HEK293T (cell line): ENCODE results near the gene MAPK9.

Experiments used
- CTCF ChIA-PET: fragments of 350-600 bp; formaldehyde crosslinking; extraction: SDS; loops from one replicate; lab custom pipeline; 2021; ENCODE audit warnings: antibody characterized with exemption, inconsistent platforms; lab: Yijun Ruan, JAX
- POLR2A ChIA-PET: fragments of 350-600 bp; formaldehyde crosslinking; extraction: SDS; loops from one replicate; lab custom pipeline; 2020; ENCODE audit warnings: antibody characterized with exemption, inconsistent platforms; lab: Yijun Ruan, JAX
- DNase-seq: peaks from one replicate; pipeline ENCODE4 v3.0.0; 2012; ENCODE audit warnings: mixed read lengths; ENCODE audit errors: extremely low spot score
- ARNT ChIP-seq: fragments of 450-650 bp; IDR thresholded peaks from 2 replicates; pipeline ENCODE4 v1.6.1; 2017; ENCODE audit warnings: mild to moderate bottlenecking
- BHLHE40 ChIP-seq: fragments of 450-650 bp; IDR thresholded peaks from 2 replicates; pipeline ENCODE4 v1.6.1; 2016; ENCODE audit warnings: mild to moderate bottlenecking, moderate library complexity, borderline replicate concordance
- CTBP1 ChIP-seq: fragments of 450-650 bp; IDR thresholded peaks from 2 replicates; pipeline ENCODE4 v1.6.1; 2016; ENCODE audit warnings: borderline replicate concordance
- ELF4 ChIP-seq: fragments of 450-650 bp; IDR thresholded peaks from 2 replicates; pipeline ENCODE4 v1.6.1; 2017; ENCODE audit warnings: antibody characterized with exemption
- FOXA1 ChIP-seq: fragments of 450-650 bp; IDR thresholded peaks from 2 replicates; pipeline ENCODE4 v1.6.1; 2016; ENCODE audit warnings: mild to moderate bottlenecking
- FOXK2 ChIP-seq: fragments of 450-650 bp; IDR thresholded peaks from 2 replicates; pipeline ENCODE4 v1.6.1; 2016; ENCODE audit warnings: mild to moderate bottlenecking
- FOXM1 ChIP-seq: fragments of 450-650 bp; IDR thresholded peaks from 2 replicates; pipeline ENCODE4 v1.6.1; 2017; ENCODE audit warnings: mild to moderate bottlenecking, borderline replicate concordance
- HDGF ChIP-seq: fragments of 450-650 bp; IDR thresholded peaks from 2 replicates; pipeline ENCODE4 v1.6.1; 2017; ENCODE audit warnings: antibody characterized with exemption, borderline replicate concordance
- L3MBTL2 ChIP-seq: fragments of 450-650 bp; conservative IDR thresholded peaks from 2 replicates; pipeline ENCODE4 v1.6.1; 2016; ENCODE audit warnings: mild to moderate bottlenecking
- LEF1 ChIP-seq: fragments of 450-650 bp; IDR thresholded peaks from 2 replicates; pipeline ENCODE4 v1.6.1; 2017; ENCODE audit warnings: mild to moderate bottlenecking, borderline replicate concordance
- NFRKB ChIP-seq: fragments of 450-650 bp; IDR thresholded peaks from 2 replicates; pipeline ENCODE4 v1.6.1; 2016; ENCODE audit warnings: mild to moderate bottlenecking, moderate library complexity
- PKNOX1 ChIP-seq: fragments of 450-650 bp; IDR thresholded peaks from 2 replicates; pipeline ENCODE4 v1.6.1; 2016
- SP1 ChIP-seq: fragments of 450-650 bp; IDR thresholded peaks from 2 replicates; pipeline ENCODE4 v1.6.1; 2017
- SUZ12 ChIP-seq: fragments of 450-650 bp; IDR thresholded peaks from 2 replicates; pipeline ENCODE4 v1.6.1; 2016; ENCODE audit warnings: mild to moderate bottlenecking
- TARDBP ChIP-seq: fragments of 450-650 bp; IDR thresholded peaks from 2 replicates; pipeline ENCODE4 v1.6.1; 2016
- ZNF384 ChIP-seq: fragments of 450-650 bp; IDR thresholded peaks from 2 replicates; pipeline ENCODE4 v1.6.1; 2016

MAPK9 gene

GRCh38 chr5:180207593-180207992, 84.3 kb downstream of the MAPK9 start:
- no peak for DNase-seq
- ChIA-PET CTCF (no interaction called here), POLR2A (no interaction called here)
- no peak for TF ChIP-seq FOXK2
- TF ChIP-seq ARNT = no peak
- no peak for TF ChIP-seq CTBP1
- TF ChIP-seq LEF1 = no peak
- no peak for TF ChIP-seq TARDBP
- no peak for TF ChIP-seq FOXM1
- TF ChIP-seq SP1 = no peak
- no peak for TF ChIP-seq BHLHE40
- TF ChIP-seq ELF4 = no peak

DNA sequence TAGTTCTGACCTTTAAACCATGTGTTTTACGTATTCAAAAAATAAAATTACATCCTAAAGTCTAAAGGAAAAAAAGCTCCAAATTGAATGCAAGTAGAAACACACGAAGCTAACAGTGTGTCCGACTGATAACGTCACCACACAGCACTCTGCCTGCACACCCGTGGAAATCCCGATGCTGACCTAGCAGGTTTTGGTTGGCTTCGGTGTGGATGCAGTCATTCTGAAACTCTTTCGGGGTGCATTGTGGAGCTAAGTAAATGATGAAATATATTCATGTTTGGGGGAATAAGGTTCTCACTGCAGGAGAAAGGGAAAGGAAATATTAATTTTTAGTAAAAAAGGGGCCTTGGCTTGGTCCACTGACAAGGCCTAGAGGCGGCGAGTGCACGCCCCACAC, 84.9 kb downstream of the MAPK9 start:
- no peak for TF ChIP-seq ZNF384
- TF ChIP-seq SUZ12 = no peak
- TF ChIP-seq SP1 = no peak
- no peak for TF ChIP-seq LEF1
- no peak for TF ChIP-seq ARNT
- no peak for TF ChIP-seq FOXK2
- TF ChIP-seq L3MBTL2 = no peak
- no peak for TF ChIP-seq FOXM1
- no peak for TF ChIP-seq ELF4
- TF ChIP-seq FOXA1 = no peak
- TF ChIP-seq TARDBP = no peak
- no peak for TF ChIP-seq PKNOX1
- TF ChIP-seq HDGF = no peak
- no peak for TF ChIP-seq NFRKB
- no peak for TF ChIP-seq CTBP1
- ChIA-PET POLR2A (no interaction called here), CTCF (interaction anchor here (0.8 kb wide), 1 partner anchor 54 kb away, joined by 3 read pairs; no protein-coding TSS in a partner anchor)
- no peak for DNase-seq

GRCh38 chr5:180205916-180206315, 86.0 kb downstream of the MAPK9 start:
- no peak for DNase-seq
- TF ChIP-seq ARNT (no peak), HDGF (no peak), SP1 (no peak)
- POLR2A ChIA-PET = no interaction called here
- CTCF ChIA-PET = no interaction called here

GRCh38 chr5:180204276-180204819, 87.5 kb downstream of the MAPK9 start:
- no peak for TF ChIP-seq ELF4
- no peak for TF ChIP-seq SP1
- TF ChIP-seq NFRKB = no peak
- TF ChIP-seq FOXA1 = no peak
- TF ChIP-seq SUZ12 = no peak
- no peak for TF ChIP-seq ZNF384
- ChIA-PET CTCF (no interaction called here), POLR2A (no interaction called here)
- no peak for DNase-seq

DNA sequence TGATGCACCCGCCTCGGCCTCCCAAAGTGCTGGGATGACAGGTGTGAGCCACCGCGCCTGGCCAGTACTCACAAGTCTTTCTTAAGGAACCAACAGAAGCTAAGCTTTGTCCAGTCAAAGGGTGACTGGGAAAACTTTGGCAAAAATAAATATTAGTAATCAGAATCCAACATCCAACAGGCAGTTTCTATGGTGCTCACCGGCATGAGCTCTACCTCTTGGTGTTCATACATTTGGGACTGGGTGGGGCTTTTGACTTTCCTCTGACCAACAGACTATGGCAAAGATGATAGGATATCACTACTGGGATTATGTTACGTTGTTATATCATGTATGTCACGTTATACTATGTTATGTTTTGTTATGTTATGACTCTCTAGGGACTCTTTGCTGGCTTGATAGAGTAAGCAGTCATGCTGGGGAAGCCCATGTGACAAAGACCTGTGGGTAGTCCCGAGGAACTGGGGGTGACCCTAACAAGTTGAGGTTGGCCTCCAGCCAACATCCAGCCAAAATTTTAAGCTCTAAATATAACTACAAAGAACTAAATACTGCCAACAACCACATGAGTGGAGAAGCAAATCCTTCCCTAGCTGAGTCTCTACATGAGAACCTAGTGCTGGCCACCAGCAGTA, 88.8 kb downstream of the MAPK9 start:
- ChIA-PET POLR2A (no interaction called here), CTCF (interaction anchor here (0.7 to 1.1 kb wide), 3 partner anchors 113 to 289 kb away, joined by 3 to 4 read pairs (median 4); no protein-coding TSS in a partner anchor)
- TF ChIP-seq L3MBTL2 (no peak), FOXA1 (no peak), CTBP1 (no peak), HDGF (no peak), TARDBP (no peak), ZNF384 (no peak), NFRKB (no peak), BHLHE40 (no peak)

DNA sequence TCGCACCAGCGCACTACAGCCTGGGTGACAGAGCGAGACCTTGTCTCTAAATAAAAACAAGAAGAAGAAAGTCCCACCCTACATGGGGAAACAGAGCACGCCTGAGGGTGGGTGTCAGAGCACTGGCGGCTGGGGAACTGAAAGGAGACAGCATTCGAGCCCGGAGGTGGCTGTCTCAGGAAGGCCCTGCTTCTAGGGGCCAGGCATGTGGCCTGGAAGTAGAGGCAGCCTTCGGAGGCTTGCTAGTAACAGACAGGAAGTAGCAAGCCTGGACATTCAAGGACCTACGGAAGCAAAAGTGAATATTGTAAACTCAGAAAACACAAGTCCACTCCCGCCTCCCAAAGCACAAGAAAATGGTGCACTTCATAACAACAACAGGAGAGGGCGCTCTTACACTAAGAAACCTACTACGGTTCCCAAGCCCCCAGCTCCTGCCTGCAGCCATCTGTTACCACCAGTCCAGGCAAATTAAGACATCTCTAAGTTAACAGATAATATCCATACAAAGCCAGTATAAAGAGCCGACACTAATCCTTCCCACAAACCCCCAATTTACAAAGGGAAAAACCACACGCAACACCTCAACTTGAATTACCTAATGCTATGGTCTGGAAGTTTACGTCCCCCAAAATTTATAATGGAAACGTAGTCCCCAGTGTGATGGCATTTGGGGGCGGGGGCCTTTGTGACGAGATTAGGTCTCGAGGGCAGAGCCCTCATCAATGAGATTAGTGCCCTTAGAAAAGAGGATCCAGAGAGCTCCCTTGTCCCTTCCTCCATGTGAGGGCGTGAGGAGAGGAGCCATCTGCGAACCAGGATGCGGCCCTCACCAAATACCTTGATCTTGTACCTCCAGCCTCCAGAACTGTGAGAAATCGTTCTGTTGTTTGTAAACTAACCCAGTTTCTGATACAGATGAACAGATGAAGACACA, 90.6 kb downstream of the MAPK9 start:
- TF ChIP-seq ARNT (no peak), ZNF384 (no peak), FOXA1 (no peak), SP1 (no peak), HDGF (no peak), NFRKB (no peak), TARDBP (no peak), BHLHE40 (no peak), FOXK2 (no peak), L3MBTL2 (no peak), ELF4 (no peak), PKNOX1 (no peak), LEF1 (no peak), SUZ12 (no peak), CTBP1 (no peak), FOXM1 (no peak)
- peak; percentile 73 for DNase-seq
- ChIA-PET CTCF (interaction anchor here (1.0 to 2.2 kb wide), 3 partner anchors 10 to 270 kb away, joined by 4 to 10 read pairs (median 9); no protein-coding TSS in a partner anchor), POLR2A (no interaction called here)

More for the DNA sequence above, 88.8 kb downstream of the MAPK9 start:
- no peak for DNase-seq
